ENCODE data around the gene KDM4B.

Gene KDM4B

GRCh38 chr19:5012688-5013457, 44.0 kb downstream of the KDM4B start:
- DNase-seq (ENCODE audit: low read depth) = no peak

- DNase-seq (ENCODE audit: low read depth) = no peak
Observed at GRCh38 chr19:5013761-5014160, 44.8 kb downstream of the KDM4B start.

- DNase-seq (ENCODE audit: low read depth) = no peak
Observed at GRCh38 chr19:5014941-5015340, 46.0 kb downstream of the KDM4B start.

GRCh38 chr19:5016268-5016667, 47.4 kb downstream of the KDM4B start:
- no peak for DNase-seq (ENCODE audit: low read depth)

GRCh38 chr19:5016781-5017180, 47.9 kb downstream of the KDM4B start:
- DNase-seq (ENCODE audit: low read depth) = no peak

GRCh38 chr19:5017235-5017634, 48.3 kb downstream of the KDM4B start:
- no peak for DNase-seq (ENCODE audit: low read depth)

- DNase-seq (ENCODE audit: low read depth) = no peak
Observed at GRCh38 chr19:5018224-5019015, 49.5 kb downstream of the KDM4B start.

- DNase-seq (ENCODE audit: low read depth) = no peak
Observed at GRCh38 chr19:5020368-5020767, 51.5 kb downstream of the KDM4B start.

GRCh38 chr19:5021046-5021445, 52.1 kb downstream of the KDM4B start:
- no peak for DNase-seq (ENCODE audit: low read depth)

- DNase-seq (ENCODE audit: low read depth) = no peak
Observed at GRCh38 chr19:5022066-5022860, 53.4 kb downstream of the KDM4B start.

- DNase-seq (ENCODE audit: low read depth) = no peak
Observed at GRCh38 chr19:5023128-5023571, 54.2 kb downstream of the KDM4B start.

GRCh38 chr19:5024282-5024681, 55.4 kb downstream of the KDM4B start:
- no peak for DNase-seq (ENCODE audit: low read depth)

GRCh38 chr19:5025027-5025426, 56.1 kb downstream of the KDM4B start:
- DNase-seq (ENCODE audit: low read depth) = no peak

GRCh38 chr19:5026706-5027273, 57.9 kb downstream of the KDM4B start:
- no peak for DNase-seq (ENCODE audit: low read depth)

GRCh38 chr19:5028229-5028886, 59.4 kb downstream of the KDM4B start:
- DNase-seq (ENCODE audit: low read depth) = no peak

- DNase-seq (ENCODE audit: low read depth) = peak; percentile 41
Observed at GRCh38 chr19:5029596-5029995, 60.7 kb downstream of the KDM4B start.

- DNase-seq (ENCODE audit: low read depth) = no peak
Observed at GRCh38 chr19:5030136-5030820, 61.4 kb downstream of the KDM4B start.

- no peak for DNase-seq (ENCODE audit: low read depth)
Observed at GRCh38 chr19:5030822-5031221, 61.9 kb downstream of the KDM4B start.

- DNase-seq (ENCODE audit: low read depth) = peak; percentile 69
Observed at GRCh38 chr19:5031231-5032100, 62.6 kb downstream of the KDM4B start.

All from T follicular helper cell (primary cell).